HEK293T (cell line): ENCODE results near the gene PAWR.

ENCODE experiments used
- CTBP1 ChIP-seq: fragments of 450-650 bp; IDR thresholded peaks from 2 replicates; pipeline ENCODE4 v1.6.1; 2016; ENCODE audit warnings: borderline replicate concordance
- FOXA1 ChIP-seq: fragments of 450-650 bp; IDR thresholded peaks from 2 replicates; pipeline ENCODE4 v1.6.1; 2016; ENCODE audit warnings: mild to moderate bottlenecking
- HDGF ChIP-seq: fragments of 450-650 bp; IDR thresholded peaks from 2 replicates; pipeline ENCODE4 v1.6.1; 2017; ENCODE audit warnings: antibody characterized with exemption, borderline replicate concordance
- SP1 ChIP-seq: fragments of 450-650 bp; IDR thresholded peaks from 2 replicates; pipeline ENCODE4 v1.6.1; 2017
- SUZ12 ChIP-seq: fragments of 450-650 bp; IDR thresholded peaks from 2 replicates; pipeline ENCODE4 v1.6.1; 2016; ENCODE audit warnings: mild to moderate bottlenecking

GRCh38 chr12:79661629-79662028 lies 29.1 kb downstream of the PAWR start:
- TF ChIP-seq SUZ12 (no peak), FOXA1 (no peak), SP1 (no peak), CTBP1 (no peak), HDGF (no peak)
